ENCODE data around the gene UBAC2.

DNA sequence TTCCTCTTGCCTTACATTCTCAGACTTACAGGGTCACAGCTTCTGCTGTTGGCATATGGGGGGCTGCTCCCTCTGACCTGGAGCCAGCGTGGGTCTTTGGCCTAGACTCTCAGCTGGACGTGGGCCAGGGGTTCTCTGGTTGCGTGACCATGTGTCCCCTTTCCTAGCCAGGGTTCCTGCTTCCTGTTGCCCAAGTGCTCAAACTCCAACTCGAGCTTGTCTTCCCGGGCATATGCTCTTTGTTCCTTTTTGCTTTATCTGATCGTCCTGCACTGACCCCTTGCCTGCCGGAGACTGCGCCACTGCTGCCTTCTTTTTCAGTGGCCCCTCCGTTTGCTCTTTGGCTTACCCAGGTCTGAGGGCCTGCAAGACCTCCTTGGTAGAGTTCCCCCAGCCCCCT lies 131.8 kb downstream of the UBAC2 start:
- TF ChIP-seq, protein P1, sequence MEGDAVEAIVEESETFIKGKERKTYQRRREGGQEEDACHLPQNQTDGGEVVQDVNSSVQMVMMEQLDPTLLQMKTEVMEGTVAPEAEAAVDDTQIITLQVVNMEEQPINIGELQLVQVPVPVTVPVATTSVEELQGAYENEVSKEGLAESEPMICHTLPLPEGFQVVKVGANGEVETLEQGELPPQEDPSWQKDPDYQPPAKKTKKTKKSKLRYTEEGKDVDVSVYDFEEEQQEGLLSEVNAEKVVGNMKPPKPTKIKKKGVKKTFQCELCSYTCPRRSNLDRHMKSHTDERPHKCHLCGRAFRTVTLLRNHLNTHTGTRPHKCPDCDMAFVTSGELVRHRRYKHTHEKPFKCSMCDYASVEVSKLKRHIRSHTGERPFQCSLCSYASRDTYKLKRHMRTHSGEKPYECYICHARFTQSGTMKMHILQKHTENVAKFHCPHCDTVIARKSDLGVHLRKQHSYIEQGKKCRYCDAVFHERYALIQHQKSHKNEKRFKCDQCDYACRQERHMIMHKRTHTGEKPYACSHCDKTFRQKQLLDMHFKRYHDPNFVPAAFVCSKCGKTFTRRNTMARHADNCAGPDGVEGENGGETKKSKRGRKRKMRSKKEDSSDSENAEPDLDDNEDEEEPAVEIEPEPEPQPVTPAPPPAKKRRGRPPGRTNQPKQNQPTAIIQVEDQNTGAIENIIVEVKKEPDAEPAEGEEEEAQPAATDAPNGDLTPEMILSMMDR (conservative IDR thresholded peaks at IDR 0.05 in 1 of 2, IDR thresholded peaks at IDR 0.05 in 1 of 2; ENCODE audit: low read depth in 1 of 2, low read length in 2 of 2), result no peak
- TF ChIP-seq EZH2 (IDR thresholded peaks at IDR 0.05; ENCODE audit: low read length, missing control alignments), result no peak

Data from fibroblast of lung (primary cell).